ENCODE measurements around the gene UXS1.

DNA sequence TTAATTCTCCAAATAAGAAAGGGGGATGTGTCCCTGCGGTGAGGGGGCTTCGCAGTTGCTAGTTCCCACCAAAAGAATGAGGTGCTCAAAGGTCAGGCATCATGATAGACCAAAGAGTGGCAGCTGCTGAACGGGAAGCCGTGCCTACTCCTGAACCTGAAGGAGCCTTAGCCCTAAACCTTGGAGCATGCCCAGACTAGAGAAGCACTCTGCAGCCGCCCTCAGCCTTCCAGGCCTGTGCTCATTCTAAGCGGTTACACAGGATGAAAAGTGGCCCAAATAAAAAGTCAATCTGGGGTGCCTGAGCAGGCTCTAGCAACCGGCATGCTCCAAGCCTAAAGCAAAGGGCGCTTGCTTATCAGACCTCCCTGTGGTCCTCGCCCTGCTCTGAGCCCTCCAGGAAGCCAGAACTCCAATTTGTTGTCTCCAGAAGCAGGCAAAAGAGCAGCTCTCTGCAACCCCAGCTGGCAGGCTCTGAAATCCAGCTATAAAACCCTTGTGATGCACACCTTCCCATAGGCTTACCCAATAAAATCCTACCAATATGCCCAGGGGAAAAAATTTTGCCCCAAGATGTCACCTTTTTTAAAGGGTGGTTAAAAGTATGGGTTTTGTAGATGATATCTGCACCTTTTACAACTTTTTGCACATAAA, 17.5 kb downstream of the UXS1 start:
- TF ChIP-seq, protein P1, sequence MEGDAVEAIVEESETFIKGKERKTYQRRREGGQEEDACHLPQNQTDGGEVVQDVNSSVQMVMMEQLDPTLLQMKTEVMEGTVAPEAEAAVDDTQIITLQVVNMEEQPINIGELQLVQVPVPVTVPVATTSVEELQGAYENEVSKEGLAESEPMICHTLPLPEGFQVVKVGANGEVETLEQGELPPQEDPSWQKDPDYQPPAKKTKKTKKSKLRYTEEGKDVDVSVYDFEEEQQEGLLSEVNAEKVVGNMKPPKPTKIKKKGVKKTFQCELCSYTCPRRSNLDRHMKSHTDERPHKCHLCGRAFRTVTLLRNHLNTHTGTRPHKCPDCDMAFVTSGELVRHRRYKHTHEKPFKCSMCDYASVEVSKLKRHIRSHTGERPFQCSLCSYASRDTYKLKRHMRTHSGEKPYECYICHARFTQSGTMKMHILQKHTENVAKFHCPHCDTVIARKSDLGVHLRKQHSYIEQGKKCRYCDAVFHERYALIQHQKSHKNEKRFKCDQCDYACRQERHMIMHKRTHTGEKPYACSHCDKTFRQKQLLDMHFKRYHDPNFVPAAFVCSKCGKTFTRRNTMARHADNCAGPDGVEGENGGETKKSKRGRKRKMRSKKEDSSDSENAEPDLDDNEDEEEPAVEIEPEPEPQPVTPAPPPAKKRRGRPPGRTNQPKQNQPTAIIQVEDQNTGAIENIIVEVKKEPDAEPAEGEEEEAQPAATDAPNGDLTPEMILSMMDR (IDR thresholded peaks at IDR 0.05): no peak
- TF ChIP-seq POLR2A (IDR thresholded peaks at IDR 0.05): no peak
